Keratinocyte (primary cell): Measurements from ENCODE around the gene RNASEH2B. TPM values are rescaled to one million over a fixed set of nuclear protein-coding genes. Genes with fewer than 3 reads are reported as not detected.

Experiments
- DNase-seq: peaks from one replicate; pipeline ENCODE4 v3.0.0-alpha.2; 2011; ENCODE audit warnings: low read depth, missing footprints, low spot score
- FAIRE-seq: peaks from 2 replicates; lab custom pipeline; 2011; peaks lifted over from hg19 to GRCh38; lab: Jason Lieb, UNC
- H2AFZ ChIP-seq: 2 replicates; pipeline ENCODE4 v1.6.0; 2012; ENCODE audit warnings: low read length, control low read depth, inconsistent platforms; ENCODE audit not compliant: control insufficient read depth
- H3K27ac ChIP-seq: 2 replicates; pipeline ENCODE4 v1.5.1; 2011; ENCODE audit warnings: low read length; ENCODE audit not compliant: control insufficient read depth, insufficient read depth
- H3K27me3 ChIP-seq: 3 replicates; pipeline ENCODE4 v1.6.0; 2011; ENCODE audit warnings: low read length; ENCODE audit not compliant: control insufficient read depth, insufficient read depth; ENCODE audit errors: extremely low read depth
- H3K36me3 ChIP-seq, 2 experiments: 2 replicates in 1 of 2; 3 replicates in 1 of 2; pipeline ENCODE4 v1.5.1; 2011; ENCODE audit warnings: low read length in 2 of 2, mild to moderate bottlenecking in 1 of 2; ENCODE audit not compliant: control insufficient read depth in 2 of 2, insufficient read depth in 2 of 2; ENCODE audit errors: extremely low read depth in 1 of 2
- H3K4me1 ChIP-seq: 3 replicates; pipeline ENCODE4 v1.5.1; 2011; ENCODE audit warnings: low read length; ENCODE audit not compliant: control insufficient read depth, insufficient read depth; ENCODE audit errors: extremely low read depth
- H3K4me2 ChIP-seq: 3 replicates; pipeline ENCODE4 v1.6.0; 2011; ENCODE audit warnings: low read depth, low read length; ENCODE audit not compliant: control insufficient read depth, insufficient read depth; ENCODE audit errors: extremely low read depth
- H3K4me3 ChIP-seq, 3 experiments: fragments of 200-600 bp in 1 of 3; sonication (generic) in 1 of 3; 2 replicates in 2 of 3; 3 replicates in 1 of 3; pipeline ENCODE4 v1.5.1; 2011 to 2016; ENCODE audit warnings: low read length in 3 of 3, mild to moderate bottlenecking in 3 of 3, control low read depth in 2 of 3, inconsistent platforms in 1 of 3, low read depth in 1 of 3, mixed read lengths in 1 of 3, mixed run types in 1 of 3, moderate library complexity in 1 of 3; ENCODE audit not compliant: control insufficient read depth in 2 of 3, insufficient read depth in 2 of 3; ENCODE audit errors: extremely low read depth in 1 of 3
- H3K79me2 ChIP-seq: 2 replicates; pipeline ENCODE4 v1.6.0; 2012; ENCODE audit warnings: low read length; ENCODE audit not compliant: control insufficient read depth, insufficient read depth
- H3K9ac ChIP-seq: 3 replicates; pipeline ENCODE4 v1.6.0; 2011; ENCODE audit warnings: low read length; ENCODE audit not compliant: control insufficient read depth, insufficient read depth; ENCODE audit errors: extremely low read depth
- H3K9me1 ChIP-seq: 3 replicates; pipeline ENCODE4 v1.6.0; 2011; ENCODE audit warnings: low read length; ENCODE audit not compliant: control insufficient read depth, insufficient read depth; ENCODE audit errors: extremely low read depth
- H3K9me3 ChIP-seq: 2 replicates; pipeline ENCODE4 v1.5.1; 2012; ENCODE audit warnings: low read depth, low read length; ENCODE audit not compliant: control insufficient read depth
- H4K20me1 ChIP-seq: 3 replicates; pipeline ENCODE4 v1.6.0; 2011; ENCODE audit warnings: low read length; ENCODE audit not compliant: control insufficient read depth, insufficient read depth; ENCODE audit errors: extremely low read depth
- CTCF ChIP-seq, 3 experiments: IDR thresholded peaks in 1 of 3; conservative IDR thresholded peaks in 1 of 3; optimal IDR thresholded peaks in 1 of 3; 2 replicates in 2 of 3; 3 replicates in 1 of 3; pipeline versions ENCODE3 to v1.5.1; 2011; ENCODE audit warnings: low read length in 3 of 3, mild to moderate bottlenecking in 3 of 3, moderate library complexity in 2 of 3, control low read depth in 1 of 3, inconsistent platforms in 1 of 3; ENCODE audit not compliant: insufficient read depth in 2 of 3; ENCODE audit errors: extremely low read depth in 1 of 3
- EZH2 ChIP-seq: IDR thresholded peaks from one replicate; pipeline ENCODE4 v1.6.1; 2012; ENCODE audit warnings: inconsistent platforms, mild to moderate bottlenecking, low read length, moderate library complexity
- dilution Hi-C: fragments of 300-500 bp; cut with MboI; formaldehyde crosslinking; loops from one replicate; pipeline ENCODE4 v1.7.0; 2020; ENCODE audit warnings: low sequenced_read_pairs; ENCODE audit not compliant: extremely low pct_ligation_motif_present
- polyA plus RNA-seq, 5 experiments: library from polyadenylated mRNA; depleted of rRNA in 3 of 5; stranded (reverse) in 3 of 5; stranded (forward) in 1 of 5; unstranded in 1 of 5; fragments of >200 nt; gene quantifications; 1 replicate in 1 of 5; 2 replicates in 3 of 5; 3 replicates in 1 of 5; pipeline versions ENCODE4 v1.2.1 to v1.2.3, GENCODE V29; 2011 to 2012; ENCODE audit warnings: missing spikeins in 2 of 5, low read depth in 1 of 5, low replicate concordance in 1 of 5

Gene RNASEH2B
- polyA plus RNA-seq, 1 donor (not counting 4 experiments of a cell fraction or from before 2014, with no cell fraction given), result 26.1 TPM

GRCh38 chr13:50969691-50970090, 60.1 kb downstream of the RNASEH2B start:
- Histone ChIP-seq H3K9me1 (no peaks in the 10 kb centered on the region), H3K4me1 (no peaks in the 10 kb centered on the region), H3K4me3 (no peak overlapping the region), H4K20me1 (no peaks in the 10 kb centered on the region), H3K4me2 (no peak overlapping the region), H3K9me3 (no peaks in the 10 kb centered on the region), H3K79me2 (no peaks in the 10 kb centered on the region), H2AFZ (no peak overlapping the region), H3K36me3 (peaks cover 0 to 2% of the 10 kb centered on the region in 2 experiments), H3K27me3 (no peaks in the 10 kb centered on the region), H3K9ac (no peak overlapping the region), H3K27ac (no peak overlapping the region)
- dilution Hi-C loops, result no loop called here
- no peak for FAIRE-seq
- no peak for DNase-seq
- TF ChIP-seq EZH2 (no peak), CTCF (optimal IDR thresholded peaks at IDR 0.05 in 1 of 3, IDR thresholded peaks at IDR 0.05 in 1 of 3, conservative IDR thresholded peaks at IDR 0.05 in 1 of 3; ENCODE audit: extremely low read depth in 1 of 3, insufficient read depth in 2 of 3, low read length in 3 of 3) (peak in 1 of 3 experiments; percentile 58)

- H4K20me1 ChIP-seq, result no peaks in the 10 kb centered on the region
- no peak overlapping the region for H3K27ac ChIP-seq
- H3K4me1 ChIP-seq, result no peaks in the 10 kb centered on the region
- H3K79me2 ChIP-seq, result no peaks in the 10 kb centered on the region
- no peak for TF ChIP-seq CTCF (optimal IDR thresholded peaks at IDR 0.05 in 1 of 3, IDR thresholded peaks at IDR 0.05 in 1 of 3, conservative IDR thresholded peaks at IDR 0.05 in 1 of 3; ENCODE audit: extremely low read depth in 1 of 3, insufficient read depth in 2 of 3, low read length in 3 of 3)
- TF ChIP-seq EZH2, result no peak
- dilution Hi-C loops, result no loop called here
- no peak overlapping the region for H3K4me3 ChIP-seq
- DNase-seq, result no peak
- H3K27me3 ChIP-seq, result no peaks in the 10 kb centered on the region
- no peak for FAIRE-seq
- H3K9ac ChIP-seq, result no peak overlapping the region
- no peak overlapping the region for H3K4me2 ChIP-seq
- H3K9me1 ChIP-seq, result no peaks in the 10 kb centered on the region
- no peak overlapping the region for H2AFZ ChIP-seq
- no peaks in the 10 kb centered on the region for H3K36me3 ChIP-seq
- H3K9me3 ChIP-seq, result no peaks in the 10 kb centered on the region
Measured at GRCh38 chr13:50970956-50971355, 61.4 kb downstream of the RNASEH2B start.
